GM12878 (cell line): ENCODE data around the gene FAM234B. TPM values are rescaled to one million over a fixed set of nuclear protein-coding genes. Genes with fewer than 3 reads are reported as not detected.

ENCODE experiments used
- ATAC-seq: fragments of 200-7000 bp; cut with Tn5 transposase; 3 replicates; pipeline ENCODE4 v1.9.1; 2020; ENCODE audit warnings: mild to moderate bottlenecking, moderate library complexity
- Bru-seq: library from RNA; stranded (reverse); fragments of 400-500 nt; gene quantifications from one replicate; lab custom pipeline; 2021; lab: Mats Ljungman, UMichigan
- BruChase-seq, 2 experiments: library from RNA; stranded (reverse); fragments of 400-500 nt; gene quantifications; one replicate each; lab custom pipeline; 2021; lab: Mats Ljungman, UMichigan
- BruUV-seq: library from RNA; stranded (reverse); fragments of 400-500 nt; replicated peaks from 2 replicates; lab custom pipeline; 2021; lab: Mats Ljungman, UMichigan
- CTCF ChIA-PET: fragments of 300-600 bp; sonication (Branson Sonifier 250); formaldehyde crosslinking; extraction: SDS; loops from one replicate; lab custom pipeline; 2021; ENCODE audit warnings: inconsistent platforms; lab: Yijun Ruan, JAX
- POLR2A ChIA-PET: fragments of 350-600 bp; formaldehyde crosslinking; extraction: SDS; loops from one replicate; lab custom pipeline; 2021; ENCODE audit warnings: inconsistent platforms; lab: Charles Lee
- RAD21 ChIA-PET: fragments of 300-600 bp; sonication (Branson Sonifier 250); formaldehyde crosslinking; loops from one replicate; lab custom pipeline; 2023; ENCODE audit warnings: antibody characterized with exemption; ENCODE audit not compliant: unreplicated experiment; lab: Charles Lee
- SMC1A ChIA-PET: fragments of 300-600 bp; sonication (Branson Sonifier 250); formaldehyde crosslinking; loops from one replicate; lab custom pipeline; 2023; ENCODE audit not compliant: unreplicated experiment, uncharacterized antibody; lab: Charles Lee
- DNase-seq: peaks from one replicate; pipeline ENCODE4 v3.0.0-alpha.2; 2011; ENCODE audit warnings: low read depth, low spot score
- FAIRE-seq: peaks from 3 replicates; lab custom pipeline; 2011; peaks lifted over from hg19 to GRCh38; lab: Jason Lieb, UNC
- H2AFZ ChIP-seq: 2 replicates; pipeline ENCODE4 v1.6.0; 2011; ENCODE audit warnings: low read depth, low read length, control low read depth; ENCODE audit not compliant: control insufficient read depth
- H3K27ac ChIP-seq: 2 replicates; pipeline ENCODE4 v1.5.1; 2011; ENCODE audit warnings: control low read depth; ENCODE audit not compliant: control insufficient read depth, insufficient read depth
- H3K27me3 ChIP-seq, 2 experiments: replicated peaks in 1 of 2; 2 replicates each; pipeline versions ENCODE4 v1.6.0 to v1.6.1; 2011; ENCODE audit warnings: low read length in 1 of 2; ENCODE audit not compliant: control insufficient read depth in 2 of 2, insufficient read depth in 2 of 2
- H3K36me3 ChIP-seq, 2 experiments: 2 replicates each; pipeline ENCODE4 v1.5.1; 2011; ENCODE audit warnings: low read length in 1 of 2; ENCODE audit not compliant: control insufficient read depth in 2 of 2, insufficient read depth in 2 of 2
- H3K4me1 ChIP-seq: 2 replicates; pipeline ENCODE4 v1.6.1; 2011; ENCODE audit warnings: mild to moderate bottlenecking, low read length, moderate library complexity, mixed read lengths; ENCODE audit not compliant: control insufficient read depth, insufficient read depth
- H3K4me2 ChIP-seq: 2 replicates; pipeline ENCODE4 v1.6.0; 2011; ENCODE audit warnings: control low read depth; ENCODE audit not compliant: control insufficient read depth, insufficient read depth
- H3K4me3 ChIP-seq: fragments of 200-600 bp; sonication (generic); 2 replicates; pipeline ENCODE4 v1.5.1; 2016
- H3K79me2 ChIP-seq: 2 replicates; pipeline ENCODE4 v1.6.0; 2011; ENCODE audit warnings: low read length; ENCODE audit not compliant: control insufficient read depth, insufficient read depth
- H3K9ac ChIP-seq: 2 replicates; pipeline ENCODE4 v1.8.0; 2011; ENCODE audit warnings: low read length, control low read depth, mixed read lengths; ENCODE audit not compliant: control insufficient read depth, insufficient read depth
- H3K9me3 ChIP-seq: replicated peaks from 3 replicates; pipeline ENCODE4 v1.5.1; 2011; ENCODE audit warnings: mild to moderate bottlenecking, low read length; ENCODE audit not compliant: control insufficient read depth, insufficient read depth
- H4K20me1 ChIP-seq: 2 replicates; pipeline ENCODE4 v1.6.0; 2011; ENCODE audit not compliant: control insufficient read depth, insufficient read depth
- ATF2 ChIP-seq: IDR thresholded peaks from 2 replicates; pipeline ENCODE4 v1.6.1; 2012; ENCODE audit warnings: low read length, inconsistent platforms
- CEBPB ChIP-seq, 2 experiments: fragments of 150-350 bp in 1 of 2; IDR thresholded peaks; 2 replicates each; pipeline ENCODE4 v1.6.1; 2012 to 2014; ENCODE audit warnings: low read depth in 2 of 2, low read length in 2 of 2, borderline replicate concordance in 1 of 2, inconsistent platforms in 1 of 2
- EP300 ChIP-seq, 2 experiments: fragments of 150-350 bp in 1 of 2; IDR thresholded peaks; 2 replicates each; pipeline ENCODE4 v1.6.1; 2011 to 2012; ENCODE audit warnings: low read depth in 2 of 2, low read length in 2 of 2, borderline replicate concordance in 1 of 2, improper control_type of control experiment in 1 of 2, inconsistent platforms in 1 of 2; ENCODE audit not compliant: control insufficient read depth in 1 of 2
- ETV6 ChIP-seq, 2 experiments: fragments of 450-650 bp in 1 of 2; IDR thresholded peaks in 1 of 2; conservative IDR thresholded peaks in 1 of 2; 2 replicates each; pipeline ENCODE4 v1.6.1; 2014; ENCODE audit warnings: antibody characterized with exemption in 1 of 2, borderline replicate concordance in 1 of 2, low read depth in 1 of 2, mild to moderate bottlenecking in 1 of 2, moderate library complexity in 1 of 2
- HDAC6 ChIP-seq: fragments of 200-600 bp; sonication (generic); IDR thresholded peaks from one replicate; pipeline ENCODE4 v1.8.0; 2017; ENCODE audit warnings: antibody characterized with exemption; ENCODE audit not compliant: unreplicated experiment
- NBN ChIP-seq: fragments of 450-650 bp; IDR thresholded peaks from 2 replicates; pipeline ENCODE4 v1.6.1; 2016
- PML ChIP-seq: IDR thresholded peaks from 2 replicates; pipeline ENCODE4 v1.6.1; 2012; ENCODE audit warnings: low read length, inconsistent platforms
- RCOR1 ChIP-seq: conservative IDR thresholded peaks from 2 replicates; pipeline ENCODE4 v1.6.1; 2012; ENCODE audit warnings: low read depth, low read length, improper control_type of control experiment
- SMC3 ChIP-seq: IDR thresholded peaks from 2 replicates; pipeline ENCODE4 v1.6.1; 2011; ENCODE audit warnings: low read length, improper control_type of control experiment, borderline replicate concordance
- WRNIP1 ChIP-seq: IDR thresholded peaks from 2 replicates; pipeline ENCODE4 v1.6.1; 2011; ENCODE audit warnings: low read depth, low read length, improper control_type of control experiment, borderline replicate concordance
- ZNF217 ChIP-seq: fragments of 450-650 bp; IDR thresholded peaks from 2 replicates; pipeline ENCODE4 v1.6.1; 2017; ENCODE audit warnings: antibody characterized with exemption, mild to moderate bottlenecking
- ZNF592 ChIP-seq: fragments of 450-650 bp; IDR thresholded peaks from 2 replicates; pipeline ENCODE4 v1.6.1; 2017; ENCODE audit warnings: mild to moderate bottlenecking, moderate library complexity
- WGBS: methylation state at CpG from one replicate; pipeline ENCODE4 v1.1.6; 2016; ENCODE audit warnings: low lambda C conversion rate; ENCODE audit not compliant: insufficient replicate concordance, insufficient coverage; ENCODE audit errors: missing lambda C conversion rate; 5-methylcytosine and 5-hydroxymethylcytosine counted together
- in situ Hi-C: fragments of 300-500 bp; cut with MboI; formaldehyde crosslinking; loops from 9 replicates; pipeline ENCODE4 v1.14.3; 2018; ENCODE audit warnings: mixed read lengths
- intact Hi-C: fragments of 100-400 bp; cut with micrococcal nuclease; formaldehyde crosslinking; loops from one replicate; pipeline ENCODE4 v1.14.2; 2022; ENCODE audit not compliant: unreplicated experiment
- long read RNA-seq, 2 experiments: library from polyadenylated mRNA; unstranded; transcript quantifications; one replicate each; pipeline ENCODE4 v2.0.0, GENCODE V29; 2019 to 2020
- polyA minus RNA-seq, 3 experiments: library from RNA; depleted of rRNA, polyadenylated mRNA; stranded (reverse); fragments of >200 nt; gene quantifications; 2 replicates each; pipeline ENCODE4 v1.2.3, GENCODE V29; 2011
- polyA plus RNA-seq, 11 experiments: library from polyadenylated mRNA; depleted of rRNA in 4 of 11; unstranded in 6 of 11; stranded (reverse) in 5 of 11; fragments of >200 nt; fragmentation: Nextera tagmentation in 4 of 11; fragmentation: Illumina TruSeq in 1 of 11; extraction: Ambion mirVana in 4 of 11; extraction: Trizol in 1 of 11; gene quantifications; 1 replicate in 1 of 11; 2 replicates in 10 of 11; pipeline versions ENCODE4 v1.2.1 to v1.2.3, GENCODE V29; 2011 to 2016; ENCODE audit warnings: inconsistent platforms in 2 of 11, missing spikeins in 2 of 11, low read depth in 1 of 11
- total RNA-seq, 4 experiments: library from RNA; depleted of rRNA in 3 of 4; stranded (reverse); fragments of >200 nt in 3 of 4; fragmentation: Illumina TruSeq in 1 of 4; extraction: Trizol in 1 of 4; gene quantifications; 2 replicates each; pipeline versions ENCODE4 v1.2.1 to v1.2.3, GENCODE V29; 2013 to 2021

The FAM234B gene
- 3.5 and 6.1 TPM in 2 replicates for total RNA-seq (2013; cell fraction: nucleolus; rRNA removed)
- 0.11 and 0.33 TPM in 2 replicates for total RNA-seq (2014; rRNA removed)
- total RNA-seq (2014; rRNA removed; fragmentation: Illumina TruSeq; extraction: Trizol), result 0.13 and 0.28 TPM in 2 replicates
- 0.29 and 0.36 TPM in 2 replicates for total RNA-seq (2021)
- 0.45 TPM for polyA plus RNA-seq (2011; ENCODE audit: low read depth)
- 2.4 and 2.8 TPM in 2 replicates for polyA plus RNA-seq (2011; rRNA removed)
- polyA plus RNA-seq (2011; cell fraction: cytosol; rRNA removed), result 1.9 and 2.1 TPM in 2 replicates
- 1.2 and 1.9 TPM in 2 replicates for polyA plus RNA-seq (2011; cell fraction: nucleus; rRNA removed)
- 0.65 and 1.00 TPM in 2 replicates for polyA plus RNA-seq (2012)
- polyA plus RNA-seq (2014; fragmentation: Illumina TruSeq; extraction: Trizol), result 0.21 and 0.27 TPM in 2 replicates
- under 1 TPM; 0.09 to 0.16 TPM for polyA plus RNA-seq (2014; fragmentation: Nextera tagmentation; extraction: Ambion mirVana)
- 0.15 and 0.18 TPM in 2 replicates for polyA plus RNA-seq (2014; rRNA removed)
- under 1 TPM; 0.24 to 0.43 TPM for polyA plus RNA-seq (2016; fragmentation: Nextera tagmentation; extraction: Ambion mirVana)
- 6.8 and 9.0 TPM in 2 replicates for polyA minus RNA-seq (2011; rRNA and poly(A)+ RNA removed)
- 1.3 and 1.4 TPM in 2 replicates for polyA minus RNA-seq (2011; cell fraction: cytosol; rRNA and poly(A)+ RNA removed)
- 2.4 and 3.0 TPM in 2 replicates for polyA minus RNA-seq (2011; cell fraction: nucleus; rRNA and poly(A)+ RNA removed)
- Bru-seq, nascent RNA, result percentile 41 among the genes with signal in this experiment
- BruChase-seq, experiment 1, labeled RNA remaining after a 6-hour chase, result percentile 34 among the genes with signal in this experiment
- BruChase-seq, experiment 2, labeled RNA remaining after a 2-hour chase, result percentile 40 among the genes with signal in this experiment
- long read RNA-seq, experiment 1, partial matches to known transcripts, result 0 of 6 reads
- long read RNA-seq, experiment 1, other reads (novel, unspliced or antisense), result 6 of 6 reads
- long read RNA-seq, experiment 2, result 0 reads

GRCh38 chr12:13044002-13044905 lies at the start of gene FAM234B:
Gene FAM234B, plus strand, starts transcription at chr12:13044381. Its CDS starts 23 bp downstream, at chr12:13044404.
- peak within 1 kb of the TSS; percentile 92 for H3K4me2 ChIP-seq
- ChIA-PET RAD21 (interaction anchor here (0.6 kb wide), 1 partner anchor 24 kb away, joined by 3 read pairs; no protein-coding TSS in a partner anchor), CTCF (interaction anchor here (1.0 to 1.3 kb wide), 3 partner anchors 20 to 168 kb away, joined by 3 to 5 read pairs (median 3); no protein-coding TSS in a partner anchor), POLR2A (no interaction called here), SMC1A (interaction anchor here (0.9 to 1.5 kb wide), 3 partner anchors 10 to 189 kb away, joined by 3 read pairs; no protein-coding TSS in a partner anchor)
- H3K4me1 ChIP-seq, result no peaks in the 10 kb centered on the region
- ATAC-seq (peak; percentile 99), DNase-seq (no peak), FAIRE-seq (no peak)
- peak within 1 kb of the TSS; percentile 50 for H3K9ac ChIP-seq
- no peaks in the 10 kb centered on the region for H3K79me2 ChIP-seq
- no peaks in the 10 kb centered on the region for H3K9me3 ChIP-seq
- BruUV-seq, result no TSS peak
- peak within 1 kb of the TSS; percentile 95 for H3K4me3 ChIP-seq
- peaks cover 0 to 8% of the 10 kb centered on the region in 2 experiments; a peak in 2 of 4 replicates for H3K27me3 ChIP-seq
- in situ Hi-C loops, result no loop called here
- H4K20me1 ChIP-seq, result no peaks in the 10 kb centered on the region
- intact Hi-C loops, result no loop called here
- H3K27ac ChIP-seq, result no peak within 1 kb of the TSS
- H2AFZ ChIP-seq, result peak within 1 kb of the TSS; percentile 98
- 5% methylated on average over 68 of the region's 74 CpGs for WGBS
- no peaks in the 10 kb centered on the region for H3K36me3 ChIP-seq
- TF ChIP-seq WRNIP1, result no peak
- no peak for TF ChIP-seq PML
- TF ChIP-seq RCOR1, result no peak
- TF ChIP-seq ETV6 (conservative IDR thresholded peaks at IDR 0.05 in 1 of 2, IDR thresholded peaks at IDR 0.05 in 1 of 2; ENCODE audit: borderline replicate concordance in 1 of 2, low read depth in 1 of 2), result no peak
- no peak for TF ChIP-seq SMC3
- no peak for TF ChIP-seq EP300 (IDR thresholded peaks at IDR 0.05; ENCODE audit: borderline replicate concordance in 1 of 2, control insufficient read depth in 1 of 2, low read depth in 2 of 2, low read length in 2 of 2)
- TF ChIP-seq NBN, result no peak
- TF ChIP-seq ATF2, result no peak
- no peak for TF ChIP-seq CEBPB (IDR thresholded peaks at IDR 0.05; ENCODE audit: borderline replicate concordance in 1 of 2, low read depth in 2 of 2, low read length in 2 of 2)
- TF ChIP-seq ZNF217, result no peak
- TF ChIP-seq HDAC6, result no peak
- no peak for TF ChIP-seq ZNF592
